Measurements from ENCODE around the gene WDR37. TPM values are rescaled to one million over a fixed set of nuclear protein-coding genes. Genes with fewer than 3 reads are reported as not detected.

WDR37 gene
- total and polyA plus RNA-seq, 10 of the 15 experiments (the other 5 are each of a cell fraction or from before 2014, with no cell fraction given), result 1.9 to 11.1 (median 7.1) TPM

DNA sequence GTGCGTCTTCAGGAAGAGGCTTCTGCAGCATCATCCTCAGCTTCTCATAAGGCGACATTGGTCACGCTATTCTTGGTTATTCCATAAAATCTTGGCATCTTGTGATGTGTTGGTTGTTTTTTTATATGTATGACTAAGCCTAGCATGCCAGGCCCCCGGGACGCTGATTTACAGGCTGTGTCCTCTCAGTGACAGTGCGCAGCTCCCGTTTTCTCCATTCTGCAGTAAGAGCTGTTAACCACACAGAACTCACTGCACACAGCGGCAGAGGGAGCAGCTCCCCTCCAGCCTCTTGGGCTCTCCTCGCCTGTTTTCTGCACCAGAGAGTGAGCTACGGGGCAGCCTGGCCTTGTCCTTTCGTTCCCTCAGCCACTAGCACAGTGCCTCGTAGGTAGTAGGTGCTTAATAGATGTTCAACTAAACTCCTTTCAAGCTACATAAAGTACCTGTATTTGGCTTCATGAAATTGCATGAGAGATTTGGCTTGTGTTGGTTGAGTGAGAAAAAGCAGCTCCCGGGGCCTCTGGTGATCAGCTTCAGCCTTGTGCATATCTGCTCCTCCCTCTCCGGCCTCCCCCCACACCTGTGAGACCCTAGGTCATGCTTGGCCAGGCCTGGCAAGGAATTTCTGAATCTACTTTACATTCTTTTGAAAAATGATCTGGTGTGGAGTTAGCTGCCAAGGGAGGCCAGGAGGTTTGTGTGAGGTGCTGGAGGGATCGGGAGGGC is 116.2 kb downstream of the WDR37 start:
- Histone ChIP-seq H3K27ac (ENCODE audit: control insufficient read depth, insufficient read depth) (no peak overlapping the region), H3K27me3 (replicated peaks in 1 of 2; ENCODE audit: control insufficient read depth in 2 of 2, insufficient read depth in 2 of 2, low read length in 1 of 2) (peaks cover 0 to 2% of the 10 kb centered on the region in 2 experiments; a peak in 2 of 4 replicates), H3K9ac (ENCODE audit: control insufficient read depth, insufficient read depth, low read length) (no peak overlapping the region), H3K79me2 (ENCODE audit: control insufficient read depth, insufficient read depth, low read length) (no peaks in the 10 kb centered on the region), H2AFZ (ENCODE audit: control insufficient read depth, low read depth, low read length) (no peak overlapping the region), H4K20me1 (ENCODE audit: control insufficient read depth, insufficient read depth) (no peaks in the 10 kb centered on the region), H3K9me3 (replicated peaks; ENCODE audit: control insufficient read depth, insufficient read depth, low read length) (no peaks in the 10 kb centered on the region), H3K36me3 (ENCODE audit: control insufficient read depth in 2 of 2, insufficient read depth in 2 of 2, low read length in 1 of 2) (no peaks in the 10 kb centered on the region), H3K4me3 (no peak overlapping the region), H3K4me1 (ENCODE audit: control insufficient read depth, insufficient read depth, low read length) (no peaks in the 10 kb centered on the region), H3K4me2 (ENCODE audit: control insufficient read depth, insufficient read depth) (no peak overlapping the region)
- ChIA-PET SMC1A (ENCODE audit: uncharacterized antibody, unreplicated experiment) (no interaction called here), POLR2A (no interaction called here), RAD21 (ENCODE audit: unreplicated experiment) (no interaction called here), CTCF (no interaction called here)
- TF ChIP-seq, protein P1, sequence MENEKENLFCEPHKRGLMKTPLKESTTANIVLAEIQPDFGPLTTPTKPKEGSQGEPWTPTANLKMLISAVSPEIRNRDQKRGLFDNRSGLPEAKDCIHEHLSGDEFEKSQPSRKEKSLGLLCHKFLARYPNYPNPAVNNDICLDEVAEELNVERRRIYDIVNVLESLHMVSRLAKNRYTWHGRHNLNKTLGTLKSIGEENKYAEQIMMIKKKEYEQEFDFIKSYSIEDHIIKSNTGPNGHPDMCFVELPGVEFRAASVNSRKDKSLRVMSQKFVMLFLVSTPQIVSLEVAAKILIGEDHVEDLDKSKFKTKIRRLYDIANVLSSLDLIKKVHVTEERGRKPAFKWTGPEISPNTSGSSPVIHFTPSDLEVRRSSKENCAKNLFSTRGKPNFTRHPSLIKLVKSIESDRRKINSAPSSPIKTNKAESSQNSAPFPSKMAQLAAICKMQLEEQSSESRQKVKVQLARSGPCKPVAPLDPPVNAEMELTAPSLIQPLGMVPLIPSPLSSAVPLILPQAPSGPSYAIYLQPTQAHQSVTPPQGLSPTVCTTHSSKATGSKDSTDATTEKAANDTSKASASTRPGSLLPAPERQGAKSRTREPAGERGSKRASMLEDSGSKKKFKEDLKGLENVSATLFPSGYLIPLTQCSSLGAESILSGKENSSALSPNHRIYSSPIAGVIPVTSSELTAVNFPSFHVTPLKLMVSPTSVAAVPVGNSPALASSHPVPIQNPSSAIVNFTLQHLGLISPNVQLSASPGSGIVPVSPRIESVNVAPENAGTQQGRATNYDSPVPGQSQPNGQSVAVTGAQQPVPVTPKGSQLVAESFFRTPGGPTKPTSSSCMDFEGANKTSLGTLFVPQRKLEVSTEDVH (IDR thresholded peaks at IDR 0.05; ENCODE audit: low read depth, partially characterized antibody), result no peak
- TF ChIP-seq, protein P2, sequence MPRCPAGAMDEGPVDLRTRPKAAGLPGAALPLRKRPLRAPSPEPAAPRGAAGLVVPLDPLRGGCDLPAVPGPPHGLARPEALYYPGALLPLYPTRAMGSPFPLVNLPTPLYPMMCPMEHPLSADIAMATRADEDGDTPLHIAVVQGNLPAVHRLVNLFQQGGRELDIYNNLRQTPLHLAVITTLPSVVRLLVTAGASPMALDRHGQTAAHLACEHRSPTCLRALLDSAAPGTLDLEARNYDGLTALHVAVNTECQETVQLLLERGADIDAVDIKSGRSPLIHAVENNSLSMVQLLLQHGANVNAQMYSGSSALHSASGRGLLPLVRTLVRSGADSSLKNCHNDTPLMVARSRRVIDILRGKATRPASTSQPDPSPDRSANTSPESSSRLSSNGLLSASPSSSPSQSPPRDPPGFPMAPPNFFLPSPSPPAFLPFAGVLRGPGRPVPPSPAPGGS (IDR thresholded peaks at IDR 0.05; ENCODE audit: borderline replicate concordance, insufficient read depth, low read depth, low read length, poor library complexity, severe bottlenecking), result no peak
- no peak for TF ChIP-seq SUZ12 (IDR thresholded peaks at IDR 0.05; ENCODE audit: unreplicated experiment)
- no peak for TF ChIP-seq ZNF24 (IDR thresholded peaks at IDR 0.05)
- TF ChIP-seq CHD2 (IDR thresholded peaks at IDR 0.05; ENCODE audit: borderline replicate concordance, low read depth, low read length), result no peak
- no peak for TF ChIP-seq SIN3A (IDR thresholded peaks at IDR 0.05; ENCODE audit: low read depth, low read length)
- TF ChIP-seq YBX1 (IDR thresholded peaks at IDR 0.05), result no peak
- TF ChIP-seq MEF2B (IDR thresholded peaks at IDR 0.05; ENCODE audit: partially characterized antibody, poor library complexity, severe bottlenecking), result no peak
- in situ Hi-C loops (cut with MboI), result no loop called here
- WGBS (ENCODE audit: insufficient coverage, insufficient replicate concordance, low lambda C conversion rate, missing lambda C conversion rate), result 35% methylated on average over 15 of the region's 15 CpGs
- no peak for FAIRE-seq
- no TSS peak for BruUV-seq (replicated peaks)
- intact Hi-C loops (cut with micrococcal nuclease; ENCODE audit: unreplicated experiment), result no loop called here
- DNase-seq (ENCODE audit: low read depth, low spot score), result no peak
- no peak for ATAC-seq

All from GM12878 (cell line).